Left forelimb (tissue), 1 donor: ENCODE results near the gene RNF180.
A peak's percentile ranks its signal among the peaks of the same experiment; 100 is the strongest.

Experiments used
- DNase-seq: peaks from one replicate; pipeline ENCODE4 v3.0.0-alpha.2; 2018; ENCODE audit warnings: low spot score

RNF180 gene, protein sequence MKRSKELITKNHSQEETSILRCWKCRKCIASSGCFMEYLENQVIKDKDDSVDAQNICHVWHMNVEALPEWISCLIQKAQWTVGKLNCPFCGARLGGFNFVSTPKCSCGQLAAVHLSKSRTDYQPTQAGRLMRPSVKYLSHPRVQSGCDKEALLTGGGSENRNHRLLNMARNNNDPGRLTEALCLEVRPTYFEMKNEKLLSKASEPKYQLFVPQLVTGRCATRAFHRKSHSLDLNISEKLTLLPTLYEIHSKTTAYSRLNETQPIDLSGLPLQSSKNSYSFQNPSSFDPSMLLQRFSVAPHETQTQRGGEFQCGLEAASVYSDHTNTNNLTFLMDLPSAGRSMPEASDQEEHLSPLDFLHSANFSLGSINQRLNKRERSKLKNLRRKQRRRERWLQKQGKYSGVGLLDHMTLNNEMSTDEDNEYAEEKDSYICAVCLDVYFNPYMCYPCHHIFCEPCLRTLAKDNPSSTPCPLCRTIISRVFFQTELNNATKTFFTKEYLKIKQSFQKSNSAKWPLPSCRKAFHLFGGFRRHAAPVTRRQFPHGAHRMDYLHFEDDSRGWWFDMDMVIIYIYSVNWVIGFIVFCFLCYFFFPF

GRCh38 chr5:64165500-64166200 lies at the start of gene RNF180:
Gene RNF180, plus strand, starts transcription at chr5:64165843. Its CDS starts 34,965 bp downstream, at chr5:64200808.
- DNase-seq = peak; percentile 75

- no peak for DNase-seq
These were observed 40.1 kb upstream of the RNF180 start for GRCh38 chr5:64125521-64125920.

DNA sequence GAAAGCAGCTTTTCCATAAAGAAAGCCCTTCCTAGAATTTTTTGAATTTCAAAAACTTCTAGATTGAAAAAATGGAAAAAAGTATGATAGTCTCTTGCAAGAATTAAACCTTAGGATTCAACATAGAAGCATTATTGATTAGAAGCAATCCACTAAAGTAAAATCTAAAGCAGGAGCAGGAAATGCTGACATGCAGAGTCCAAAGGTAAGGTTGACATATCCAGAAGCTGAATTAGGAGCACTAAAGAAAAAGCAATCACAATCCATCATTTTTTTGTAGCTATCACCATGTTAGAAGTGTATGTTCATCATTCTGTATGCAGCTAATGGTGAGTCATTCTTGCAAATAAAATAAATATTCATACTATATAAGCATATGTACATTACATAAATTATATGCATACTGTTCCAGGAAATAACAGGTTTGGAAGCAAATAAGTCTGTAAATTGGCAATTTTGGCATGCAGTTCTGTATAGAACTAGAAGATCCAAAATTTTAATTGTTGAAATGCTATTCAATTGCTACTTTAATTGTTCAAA lies 39.4 kb upstream of the RNF180 start:
- DNase-seq = no peak

DNA sequence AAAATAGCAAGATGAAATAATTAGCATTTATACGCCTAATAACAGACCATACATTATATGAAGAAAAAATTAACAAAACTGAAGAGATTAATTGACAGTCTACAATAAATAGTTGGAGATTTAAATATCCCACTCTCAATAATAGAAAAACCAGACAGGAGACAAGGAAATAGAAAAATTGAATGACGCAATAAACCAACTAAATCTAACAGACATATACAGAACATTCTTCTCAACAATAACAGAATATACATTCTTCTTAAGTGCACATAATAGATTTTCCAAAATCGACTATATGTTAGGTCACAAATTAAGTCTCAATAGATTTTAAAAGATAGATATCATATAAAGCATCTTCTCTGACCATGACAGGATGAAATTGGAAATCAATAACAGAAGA lies 25.6 kb upstream of the RNF180 start:
- no peak for DNase-seq

DNA sequence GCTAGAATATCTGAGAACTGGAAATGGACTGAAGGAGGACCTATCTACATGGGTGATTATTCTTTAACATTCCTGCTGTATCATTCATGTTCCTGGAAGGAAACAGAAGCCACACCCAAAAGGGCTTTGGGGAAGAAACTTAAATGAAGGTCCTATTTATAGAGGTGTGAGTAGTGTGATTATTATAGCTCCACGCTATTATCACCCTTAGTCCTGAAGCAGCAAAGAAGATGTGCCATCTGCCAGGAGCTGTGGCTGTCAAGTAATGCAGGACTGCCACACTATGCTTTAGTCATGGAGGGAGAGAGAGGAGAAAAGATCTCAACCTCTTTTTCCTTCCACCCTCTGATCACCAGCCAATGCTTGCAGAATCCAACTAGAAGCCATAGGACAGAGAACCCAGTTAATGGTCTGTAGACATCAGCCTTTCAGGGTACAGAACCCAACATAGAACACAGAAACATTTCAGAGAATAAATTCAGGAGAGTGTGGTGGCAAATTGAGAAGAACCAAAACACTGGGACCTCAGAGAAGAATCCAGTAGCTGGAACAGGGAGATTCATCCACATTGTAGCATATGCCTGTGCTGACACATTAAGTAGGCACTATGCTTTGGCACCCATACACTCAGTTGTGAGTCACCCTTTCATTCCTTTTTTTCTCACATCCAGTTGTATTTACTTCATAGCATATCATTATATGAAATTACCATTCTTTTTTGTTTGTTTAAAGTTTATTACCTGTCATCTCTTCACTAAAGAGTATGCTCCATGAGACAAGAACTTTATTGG lies 21.0 kb upstream of the RNF180 start:
- DNase-seq = no peak

GRCh38 chr5:64145216-64145895 lies 20.3 kb upstream of the RNF180 start:
- no peak for DNase-seq

DNA sequence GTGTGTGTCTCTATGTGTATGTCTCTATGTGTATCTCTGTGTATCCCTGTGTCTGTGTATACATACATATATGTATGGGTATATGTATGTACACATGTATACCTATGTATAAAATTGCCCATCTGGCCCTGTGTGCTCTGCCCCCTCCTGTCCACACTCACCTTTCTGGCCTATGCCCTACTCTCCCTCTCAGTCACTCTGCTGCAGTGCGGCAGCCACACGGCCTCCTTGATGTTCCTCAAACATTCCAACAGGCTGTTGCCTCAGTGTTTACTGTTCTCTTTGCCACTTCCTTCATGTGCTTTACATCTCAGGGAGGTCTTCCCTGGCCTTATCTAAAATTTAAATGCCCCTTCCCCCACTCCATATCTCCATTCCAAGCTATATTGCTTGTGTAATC lies 18.3 kb upstream of the RNF180 start:
- no peak for DNase-seq

- DNase-seq = no peak
These were observed 17.7 kb upstream of the RNF180 start for GRCh38 chr5:64147849-64148441.

GRCh38 chr5:64149268-64149667 lies 16.4 kb upstream of the RNF180 start:
- no peak for DNase-seq

DNA sequence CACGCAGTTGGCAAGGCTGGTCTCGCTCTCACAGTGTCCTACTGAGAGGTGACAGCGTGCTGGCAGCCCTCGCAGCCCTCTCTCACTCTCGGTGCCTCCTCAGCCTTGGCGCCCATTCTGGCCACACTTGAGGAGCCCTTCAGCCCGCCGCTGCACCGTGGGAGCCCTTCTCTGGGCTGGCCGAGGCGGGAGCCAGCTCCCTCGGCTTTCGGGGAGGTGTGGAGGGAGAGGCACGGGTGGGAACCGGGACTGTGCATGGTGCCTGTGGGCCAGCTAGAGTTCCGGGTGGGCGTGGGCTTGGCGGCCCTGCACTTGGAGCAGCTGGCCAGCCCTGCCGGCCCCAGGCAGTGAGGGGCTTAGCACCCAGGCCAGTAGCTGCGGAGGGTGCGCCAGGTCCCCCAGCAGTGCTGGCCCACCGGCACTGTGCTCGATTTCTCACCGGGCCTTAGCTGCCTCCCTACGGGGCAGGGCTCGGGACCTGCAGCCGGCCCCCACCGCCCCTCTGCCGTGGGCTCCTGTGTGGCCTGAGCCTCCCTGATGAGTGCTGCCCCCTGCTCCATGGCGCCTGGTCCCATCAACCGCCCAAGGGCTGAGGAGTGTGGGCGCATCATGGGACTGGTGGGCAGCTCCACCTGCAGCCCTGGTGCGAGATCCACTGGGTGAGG lies 15.7 kb upstream of the RNF180 start:
- no peak for DNase-seq

DNA sequence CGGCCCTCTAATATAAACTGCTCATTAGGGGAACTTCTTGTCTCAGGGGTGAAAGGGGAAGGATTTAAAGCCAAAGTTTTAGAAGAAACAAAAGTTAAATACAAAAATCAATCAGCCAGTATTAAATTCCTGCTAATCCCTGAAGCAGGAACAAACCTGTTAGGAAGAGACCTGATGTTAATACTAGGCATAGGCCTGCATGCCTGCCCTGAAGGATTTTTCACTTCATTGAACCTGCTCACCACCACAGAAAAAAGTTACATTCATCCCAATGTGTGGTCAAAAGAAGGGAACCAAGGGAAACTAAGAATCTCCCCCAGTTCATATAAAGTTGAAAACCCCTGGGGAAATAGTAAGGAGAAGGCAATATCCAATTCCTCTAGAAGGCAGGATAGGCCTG lies 9.4 kb upstream of the RNF180 start:
- DNase-seq = no peak

DNA sequence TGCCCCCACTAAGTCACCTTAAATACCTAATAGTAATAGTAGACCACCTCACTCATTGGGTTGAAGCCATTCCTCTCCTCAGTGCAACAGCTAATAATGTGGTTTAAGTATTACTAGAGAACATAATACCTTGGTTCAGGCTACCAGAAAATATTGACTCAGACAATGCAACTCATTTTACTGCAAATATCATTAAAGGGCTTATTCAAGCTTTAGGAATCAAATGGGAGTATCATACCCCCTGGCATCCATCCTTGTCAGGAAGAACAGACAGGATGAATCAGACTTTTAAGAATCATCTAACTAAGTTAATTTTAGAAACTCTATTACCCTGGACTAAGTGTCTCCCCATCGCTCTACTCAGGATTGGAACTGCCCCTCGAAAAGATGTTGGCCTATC lies 6.8 kb upstream of the RNF180 start:
- DNase-seq = no peak

- DNase-seq = no peak
These were observed 5.4 kb upstream of the RNF180 start for GRCh38 chr5:64160201-64160600.

DNA sequence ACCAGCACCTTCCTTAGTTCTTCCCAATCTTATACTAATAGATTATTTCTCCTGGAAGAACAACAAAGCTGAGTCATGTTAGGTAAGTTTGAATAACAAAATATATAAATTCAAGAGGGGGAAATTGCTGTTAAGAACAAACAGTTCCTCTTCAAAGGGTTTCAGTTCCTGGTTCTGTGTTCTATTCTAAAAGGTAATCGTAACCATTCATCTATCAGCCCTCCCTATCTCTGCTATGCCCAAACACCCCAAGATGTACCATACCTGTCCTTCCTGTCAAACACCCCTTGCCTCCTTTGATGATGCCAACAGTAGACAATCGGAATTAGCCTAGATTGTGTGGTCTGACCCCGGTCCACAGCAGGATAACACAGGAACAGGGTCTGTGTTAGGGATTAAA lies 4.2 kb upstream of the RNF180 start:
- no peak for DNase-seq

- no peak for DNase-seq
These were observed 2.5 kb upstream of the RNF180 start for GRCh38 chr5:64163135-64163534.

DNA sequence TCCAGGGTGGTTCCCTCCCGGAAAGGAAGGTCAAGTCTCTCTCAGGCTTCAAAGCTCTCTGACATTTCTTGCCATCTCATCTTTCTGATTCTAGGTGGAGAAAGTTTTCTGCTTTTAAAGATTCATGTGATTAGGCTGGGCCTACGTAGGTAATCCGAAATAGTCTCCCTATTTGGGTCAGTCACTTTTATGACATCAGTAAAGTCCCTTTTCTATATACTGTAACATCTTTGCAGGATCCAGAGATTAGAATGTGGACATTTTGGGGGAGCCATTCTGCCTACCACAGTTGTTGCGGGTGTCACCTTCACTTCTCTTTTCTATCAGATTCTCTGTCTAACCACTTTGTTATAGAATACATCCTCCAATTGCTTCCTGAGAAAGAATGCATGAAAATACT lies 1.9 kb upstream of the RNF180 start:
- no peak for DNase-seq

- DNase-seq = no peak
These were observed 1.5 kb upstream of the RNF180 start for GRCh38 chr5:64164166-64164565.

DNA sequence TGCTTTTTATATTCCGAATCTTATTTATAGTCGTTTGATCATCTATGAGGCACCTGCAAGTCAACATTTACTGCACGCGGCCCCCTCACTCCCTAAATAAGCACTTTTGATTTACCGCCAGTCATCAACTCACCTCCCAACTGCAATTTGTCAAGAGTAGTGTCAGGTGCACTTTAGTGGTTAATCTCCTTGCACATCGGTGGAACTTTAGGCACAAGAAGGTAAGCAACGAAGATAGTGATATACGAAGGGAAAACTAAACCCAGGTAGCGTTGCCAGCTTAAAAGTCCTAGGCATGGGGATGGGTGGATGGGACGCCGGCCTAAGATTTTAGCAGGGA lies 513 bp upstream of the RNF180 start:
- no peak for DNase-seq

- no peak for DNase-seq
These were observed 737 bp downstream of the RNF180 start for GRCh38 chr5:64166201-64166959.

GRCh38 chr5:64176301-64176700 lies 10.7 kb downstream of the RNF180 start:
- DNase-seq = no peak
